ENCODE data around the gene RTL5.

GRCh38 chrX:72121383-72121782 is 10.3 kb downstream of the RTL5 start:
- no peak for TF ChIP-seq CTCF (optimal IDR thresholded peaks at IDR 0.05 in 1 of 3, IDR thresholded peaks at IDR 0.05 in 1 of 3, conservative IDR thresholded peaks at IDR 0.05 in 1 of 3; ENCODE audit: extremely low read depth in 1 of 3, insufficient read depth in 2 of 3, low read length in 3 of 3)
- TF ChIP-seq EZH2 (IDR thresholded peaks at IDR 0.05; ENCODE audit: low read length): no peak
